Measurements from ENCODE around the gene RNF181. TPM values are rescaled to one million over a fixed set of nuclear protein-coding genes. Genes with fewer than 3 reads are reported as not detected.
A peak's percentile ranks its signal among the peaks of the same experiment; 100 is the strongest.

The RNF181 gene
- total and polyA plus RNA-seq, 2 of the 13 experiments (the other 11 are each of a cell fraction or from before 2014, with no cell fraction given): 224 to 578 TPM

DNA sequence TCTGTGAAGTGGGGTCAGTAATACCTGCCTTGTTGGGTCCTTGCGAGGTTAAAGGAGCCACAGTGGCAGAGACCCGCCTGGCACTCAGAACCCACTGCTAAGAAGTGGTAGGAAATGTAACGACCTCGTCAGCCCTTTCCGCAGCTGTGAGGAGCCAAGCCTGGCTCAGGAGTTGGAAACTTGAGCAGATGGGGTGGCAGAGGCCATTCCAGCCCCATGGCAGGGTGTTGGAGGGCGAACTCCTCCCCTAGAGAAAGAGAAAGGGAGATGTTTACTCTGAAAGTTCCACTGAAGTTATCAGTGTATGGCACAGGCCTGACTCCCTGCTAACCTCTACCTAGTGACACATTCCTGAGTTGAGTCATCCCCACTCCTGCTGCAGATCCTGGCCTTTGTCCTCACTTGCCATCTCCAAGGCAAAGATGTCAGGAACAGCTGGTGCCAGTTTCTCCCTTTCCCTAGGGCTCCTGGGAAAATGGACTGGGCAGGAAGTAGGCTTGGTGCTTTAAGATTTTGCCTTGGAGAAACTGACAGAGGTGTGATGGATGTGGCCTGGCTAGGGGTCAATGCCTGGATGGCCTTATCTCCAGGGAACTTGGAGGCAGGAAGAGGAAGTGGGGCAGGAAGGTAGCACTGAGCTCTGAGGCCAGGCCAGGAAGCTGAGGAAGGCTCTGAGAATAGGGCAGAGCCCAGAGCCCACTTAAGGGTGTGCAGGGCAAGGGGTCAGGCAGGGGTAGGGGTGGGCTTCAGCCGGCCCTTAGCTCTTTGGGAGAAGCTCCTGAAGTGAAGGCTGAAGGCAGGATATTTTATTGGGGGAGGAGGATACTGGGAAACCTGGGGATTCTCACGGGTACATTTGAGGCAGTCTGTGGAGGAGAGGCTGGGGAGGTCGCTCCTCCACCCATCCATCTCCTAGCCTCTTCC, 10.4 kb upstream of the RNF181 start (continued):
- TF ChIP-seq, protein P1, sequence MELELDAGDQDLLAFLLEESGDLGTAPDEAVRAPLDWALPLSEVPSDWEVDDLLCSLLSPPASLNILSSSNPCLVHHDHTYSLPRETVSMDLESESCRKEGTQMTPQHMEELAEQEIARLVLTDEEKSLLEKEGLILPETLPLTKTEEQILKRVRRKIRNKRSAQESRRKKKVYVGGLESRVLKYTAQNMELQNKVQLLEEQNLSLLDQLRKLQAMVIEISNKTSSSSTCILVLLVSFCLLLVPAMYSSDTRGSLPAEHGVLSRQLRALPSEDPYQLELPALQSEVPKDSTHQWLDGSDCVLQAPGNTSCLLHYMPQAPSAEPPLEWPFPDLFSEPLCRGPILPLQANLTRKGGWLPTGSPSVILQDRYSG (CRISPR knock-in tag; IDR thresholded peaks at IDR 0.05): no peak
- TF ChIP-seq, protein P2, sequence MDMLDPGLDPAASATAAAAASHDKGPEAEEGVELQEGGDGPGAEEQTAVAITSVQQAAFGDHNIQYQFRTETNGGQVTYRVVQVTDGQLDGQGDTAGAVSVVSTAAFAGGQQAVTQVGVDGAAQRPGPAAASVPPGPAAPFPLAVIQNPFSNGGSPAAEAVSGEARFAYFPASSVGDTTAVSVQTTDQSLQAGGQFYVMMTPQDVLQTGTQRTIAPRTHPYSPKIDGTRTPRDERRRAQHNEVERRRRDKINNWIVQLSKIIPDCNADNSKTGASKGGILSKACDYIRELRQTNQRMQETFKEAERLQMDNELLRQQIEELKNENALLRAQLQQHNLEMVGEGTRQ (IDR thresholded peaks at IDR 0.05; ENCODE audit: low read depth, low read length): no peak
- TF ChIP-seq, protein P2 (CRISPR knock-in tag; IDR thresholded peaks at IDR 0.05; ENCODE audit: borderline replicate concordance): no peak; the same call in 1 of the 2 replicates
- TF ChIP-seq LCORL (IDR thresholded peaks at IDR 0.05) (no peak), LCORL (CRISPR knock-in tag; IDR thresholded peaks at IDR 0.05) (peak; percentile 79; the same call in 1 of the 2 replicates), PAX8 (CRISPR knock-in tag; IDR thresholded peaks at IDR 0.05; ENCODE audit: borderline replicate concordance) (0 out of 2 replicates have a peak, but pooled peaks have one; percentile 40), MED1 (CRISPR knock-in tag; IDR thresholded peaks at IDR 0.05) (peak; percentile 80), ZNF703 (CRISPR knock-in tag; IDR thresholded peaks at IDR 0.05; ENCODE audit: borderline replicate concordance) (peak; percentile 90; the same call in 1 of the 2 replicates), NR3C1 (CRISPR knock-in tag; IDR thresholded peaks at IDR 0.05) (no peak), MYNN (CRISPR knock-in tag; IDR thresholded peaks at IDR 0.05; ENCODE audit: low read depth) (no peak), SUZ12 (IDR thresholded peaks at IDR 0.05; ENCODE audit: low read depth, low read length) (no peak), CHCHD3 (CRISPR knock-in tag; IDR thresholded peaks at IDR 0.05) (no peak)
- TF ChIP-seq, protein P3, sequence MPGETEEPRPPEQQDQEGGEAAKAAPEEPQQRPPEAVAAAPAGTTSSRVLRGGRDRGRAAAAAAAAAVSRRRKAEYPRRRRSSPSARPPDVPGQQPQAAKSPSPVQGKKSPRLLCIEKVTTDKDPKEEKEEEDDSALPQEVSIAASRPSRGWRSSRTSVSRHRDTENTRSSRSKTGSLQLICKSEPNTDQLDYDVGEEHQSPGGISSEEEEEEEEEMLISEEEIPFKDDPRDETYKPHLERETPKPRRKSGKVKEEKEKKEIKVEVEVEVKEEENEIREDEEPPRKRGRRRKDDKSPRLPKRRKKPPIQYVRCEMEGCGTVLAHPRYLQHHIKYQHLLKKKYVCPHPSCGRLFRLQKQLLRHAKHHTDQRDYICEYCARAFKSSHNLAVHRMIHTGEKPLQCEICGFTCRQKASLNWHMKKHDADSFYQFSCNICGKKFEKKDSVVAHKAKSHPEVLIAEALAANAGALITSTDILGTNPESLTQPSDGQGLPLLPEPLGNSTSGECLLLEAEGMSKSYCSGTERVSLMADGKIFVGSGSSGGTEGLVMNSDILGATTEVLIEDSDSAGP (CRISPR knock-in tag; IDR thresholded peaks at IDR 0.05; ENCODE audit: borderline replicate concordance): peak; percentile 89
- TF ChIP-seq, protein P4, sequence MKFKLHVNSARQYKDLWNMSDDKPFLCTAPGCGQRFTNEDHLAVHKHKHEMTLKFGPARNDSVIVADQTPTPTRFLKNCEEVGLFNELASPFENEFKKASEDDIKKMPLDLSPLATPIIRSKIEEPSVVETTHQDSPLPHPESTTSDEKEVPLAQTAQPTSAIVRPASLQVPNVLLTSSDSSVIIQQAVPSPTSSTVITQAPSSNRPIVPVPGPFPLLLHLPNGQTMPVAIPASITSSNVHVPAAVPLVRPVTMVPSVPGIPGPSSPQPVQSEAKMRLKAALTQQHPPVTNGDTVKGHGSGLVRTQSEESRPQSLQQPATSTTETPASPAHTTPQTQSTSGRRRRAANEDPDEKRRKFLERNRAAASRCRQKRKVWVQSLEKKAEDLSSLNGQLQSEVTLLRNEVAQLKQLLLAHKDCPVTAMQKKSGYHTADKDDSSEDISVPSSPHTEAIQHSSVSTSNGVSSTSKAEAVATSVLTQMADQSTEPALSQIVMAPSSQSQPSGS (CRISPR knock-in tag; IDR thresholded peaks at IDR 0.05): peak; percentile 84
- TF ChIP-seq, protein P5, sequence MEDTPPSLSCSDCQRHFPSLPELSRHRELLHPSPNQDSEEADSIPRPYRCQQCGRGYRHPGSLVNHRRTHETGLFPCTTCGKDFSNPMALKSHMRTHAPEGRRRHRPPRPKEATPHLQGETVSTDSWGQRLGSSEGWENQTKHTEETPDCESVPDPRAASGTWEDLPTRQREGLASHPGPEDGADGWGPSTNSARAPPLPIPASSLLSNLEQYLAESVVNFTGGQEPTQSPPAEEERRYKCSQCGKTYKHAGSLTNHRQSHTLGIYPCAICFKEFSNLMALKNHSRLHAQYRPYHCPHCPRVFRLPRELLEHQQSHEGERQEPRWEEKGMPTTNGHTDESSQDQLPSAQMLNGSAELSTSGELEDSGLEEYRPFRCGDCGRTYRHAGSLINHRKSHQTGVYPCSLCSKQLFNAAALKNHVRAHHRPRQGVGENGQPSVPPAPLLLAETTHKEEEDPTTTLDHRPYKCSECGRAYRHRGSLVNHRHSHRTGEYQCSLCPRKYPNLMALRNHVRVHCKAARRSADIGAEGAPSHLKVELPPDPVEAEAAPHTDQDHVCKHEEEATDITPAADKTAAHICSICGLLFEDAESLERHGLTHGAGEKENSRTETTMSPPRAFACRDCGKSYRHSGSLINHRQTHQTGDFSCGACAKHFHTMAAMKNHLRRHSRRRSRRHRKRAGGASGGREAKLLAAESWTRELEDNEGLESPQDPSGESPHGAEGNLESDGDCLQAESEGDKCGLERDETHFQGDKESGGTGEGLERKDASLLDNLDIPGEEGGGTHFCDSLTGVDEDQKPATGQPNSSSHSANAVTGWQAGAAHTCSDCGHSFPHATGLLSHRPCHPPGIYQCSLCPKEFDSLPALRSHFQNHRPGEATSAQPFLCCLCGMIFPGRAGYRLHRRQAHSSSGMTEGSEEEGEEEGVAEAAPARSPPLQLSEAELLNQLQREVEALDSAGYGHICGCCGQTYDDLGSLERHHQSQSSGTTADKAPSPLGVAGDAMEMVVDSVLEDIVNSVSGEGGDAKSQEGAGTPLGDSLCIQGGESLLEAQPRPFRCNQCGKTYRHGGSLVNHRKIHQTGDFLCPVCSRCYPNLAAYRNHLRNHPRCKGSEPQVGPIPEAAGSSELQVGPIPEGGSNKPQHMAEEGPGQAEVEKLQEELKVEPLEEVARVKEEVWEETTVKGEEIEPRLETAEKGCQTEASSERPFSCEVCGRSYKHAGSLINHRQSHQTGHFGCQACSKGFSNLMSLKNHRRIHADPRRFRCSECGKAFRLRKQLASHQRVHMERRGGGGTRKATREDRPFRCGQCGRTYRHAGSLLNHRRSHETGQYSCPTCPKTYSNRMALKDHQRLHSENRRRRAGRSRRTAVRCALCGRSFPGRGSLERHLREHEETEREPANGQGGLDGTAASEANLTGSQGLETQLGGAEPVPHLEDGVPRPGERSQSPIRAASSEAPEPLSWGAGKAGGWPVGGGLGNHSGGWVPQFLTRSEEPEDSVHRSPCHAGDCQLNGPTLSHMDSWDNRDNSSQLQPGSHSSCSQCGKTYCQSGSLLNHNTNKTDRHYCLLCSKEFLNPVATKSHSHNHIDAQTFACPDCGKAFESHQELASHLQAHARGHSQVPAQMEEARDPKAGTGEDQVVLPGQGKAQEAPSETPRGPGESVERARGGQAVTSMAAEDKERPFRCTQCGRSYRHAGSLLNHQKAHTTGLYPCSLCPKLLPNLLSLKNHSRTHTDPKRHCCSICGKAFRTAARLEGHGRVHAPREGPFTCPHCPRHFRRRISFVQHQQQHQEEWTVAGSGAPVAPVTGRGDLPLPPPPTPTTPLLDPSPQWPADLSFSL (CRISPR knock-in tag; IDR thresholded peaks at IDR 0.05): no peak
